Kidney (tissue), 14 donors: ENCODE measurements around the gene BAZ2B. TPM values are rescaled to one million over a fixed set of nuclear protein-coding genes. Genes with fewer than 3 reads are reported as not detected.

ENCODE experiments used
- DNase-seq, 5 donors: peaks; one replicate each; pipeline ENCODE4 v3.0.0-alpha.2; 2013 to 2020
- FAIRE-seq: peaks from 2 replicates; lab custom pipeline; 2012; peaks lifted over from hg19 to GRCh38; lab: Jason Lieb, UNC
- H3K27ac ChIP-seq, 2 donors: one replicate each; pipeline ENCODE4 v1.7.0; 2013; ENCODE audit warnings: low read depth in 2 of 2, low read length in 2 of 2, inconsistent platforms in 1 of 2
- H3K27me3 ChIP-seq: one replicate; pipeline ENCODE4 v1.7.1; 2013; ENCODE audit warnings: low read length, inconsistent platforms; ENCODE audit not compliant: control insufficient read depth, insufficient read depth
- H3K36me3 ChIP-seq, 3 donors: one replicate each; pipeline versions ENCODE4 v1.7.0 to v1.7.1; 2013; ENCODE audit warnings: low read length in 3 of 3, control low read depth in 1 of 3, inconsistent platforms in 1 of 3; ENCODE audit not compliant: insufficient read depth in 3 of 3, control insufficient read depth in 2 of 3
- H3K4me1 ChIP-seq, 3 donors: one replicate each; pipeline versions ENCODE4 v1.7.0 to v1.7.1; 2013; ENCODE audit warnings: low read length in 3 of 3, inconsistent platforms in 1 of 3, low read depth in 1 of 3; ENCODE audit not compliant: control insufficient read depth in 2 of 3, insufficient read depth in 2 of 3
- H3K4me3 ChIP-seq, 3 donors: one replicate each; pipeline versions ENCODE4 v1.7.0 to v1.8.1; 2013; ENCODE audit warnings: low read length in 3 of 3, control low read depth in 1 of 3, inconsistent platforms in 1 of 3
- H3K9ac ChIP-seq, 3 donors: one replicate each; pipeline versions ENCODE4 v1.7.0 to v1.7.1; 2013; ENCODE audit warnings: low read length in 3 of 3, control low read depth in 1 of 3, inconsistent platforms in 1 of 3
- H3K9me3 ChIP-seq, 3 donors: one replicate each; pipeline versions ENCODE4 v1.7.0 to v1.7.1; 2013; ENCODE audit warnings: low read length in 3 of 3, control low read depth in 1 of 3, inconsistent platforms in 1 of 3; ENCODE audit not compliant: control insufficient read depth in 2 of 3, insufficient read depth in 1 of 3
- intact Hi-C: fragments of 100-400 bp; cut with DNase I; formaldehyde crosslinking; loops from one replicate; pipeline ENCODE4 v1.11.1; 2022
- polyA plus RNA-seq: library from polyadenylated mRNA; stranded (reverse); fragments of 350-450 nt; fragmentation: Illumina TruSeq; extraction: RNeasy Lipid Tissue Mini Kit (QIAGEN cat#74804); gene quantifications from one replicate; pipeline ENCODE4 v1.2.3, GENCODE V29; 2014; ENCODE audit warnings: low read depth, low replicate concordance; ENCODE audit not compliant: insufficient read depth
- total RNA-seq: library from RNA; stranded (reverse); fragmentation: NEBNext Ultra II Directional; extraction: Animal tissue kit (Norgen Biotek cat#: 25700); gene quantifications from one replicate; pipeline ENCODE4 v1.2.1, GENCODE V29; 2021
- TF ChIP-seq, protein P1 (sequence below): IDR thresholded peaks from 3 replicates; pipeline ENCODE4 v1.5.1; 2012; ENCODE audit warnings: mild to moderate bottlenecking, moderate library complexity, borderline replicate concordance; ENCODE audit not compliant: insufficient read depth; ENCODE audit errors: extremely low read depth
- donor health status: control.
- donor health status: control.
- donor health status: control.
- donor health status: control.
- donor health status: control.
- donor health status: DM: yes; HTN: yes; CAD: no.
- donor health status: Normal renal cell carcinoma (clear cell type).

Gene BAZ2B
- total and polyA plus RNA-seq, 2 donors from 2014 or later = 5.1 to 87.3 TPM

DNA sequence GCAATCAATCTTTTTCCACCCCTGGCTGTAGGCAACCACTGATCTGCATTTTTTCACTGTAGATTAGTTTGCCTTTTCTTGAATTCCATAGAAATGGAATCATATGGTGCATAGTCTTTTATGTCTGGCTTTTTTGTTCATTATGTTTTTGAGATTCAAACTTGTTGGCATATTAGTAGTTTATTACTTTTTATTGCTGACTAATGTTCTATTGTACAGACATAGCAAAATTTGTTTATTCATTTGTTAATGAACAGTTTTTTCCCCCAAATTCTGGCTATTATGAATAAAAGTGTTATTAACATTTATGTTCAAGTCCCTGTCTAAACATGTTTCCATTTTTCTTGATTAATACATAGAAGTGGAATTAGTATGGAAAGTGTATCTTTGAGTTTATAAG, 308.4 kb downstream of the BAZ2B start:
- intact Hi-C loops = no loop called here
- Histone ChIP-seq H3K27ac (no peak overlapping the region), H3K9me3 (no peaks in the 10 kb centered on the region), H3K9ac (no peak overlapping the region), H3K4me1 (no peaks in the 10 kb centered on the region), H3K27me3 (no peaks in the 10 kb centered on the region), H3K4me3 (no peak overlapping the region), H3K36me3 (no peaks in the 10 kb centered on the region)
- DNase-seq (no peak), FAIRE-seq (no peak)
- TF ChIP-seq, protein P1, sequence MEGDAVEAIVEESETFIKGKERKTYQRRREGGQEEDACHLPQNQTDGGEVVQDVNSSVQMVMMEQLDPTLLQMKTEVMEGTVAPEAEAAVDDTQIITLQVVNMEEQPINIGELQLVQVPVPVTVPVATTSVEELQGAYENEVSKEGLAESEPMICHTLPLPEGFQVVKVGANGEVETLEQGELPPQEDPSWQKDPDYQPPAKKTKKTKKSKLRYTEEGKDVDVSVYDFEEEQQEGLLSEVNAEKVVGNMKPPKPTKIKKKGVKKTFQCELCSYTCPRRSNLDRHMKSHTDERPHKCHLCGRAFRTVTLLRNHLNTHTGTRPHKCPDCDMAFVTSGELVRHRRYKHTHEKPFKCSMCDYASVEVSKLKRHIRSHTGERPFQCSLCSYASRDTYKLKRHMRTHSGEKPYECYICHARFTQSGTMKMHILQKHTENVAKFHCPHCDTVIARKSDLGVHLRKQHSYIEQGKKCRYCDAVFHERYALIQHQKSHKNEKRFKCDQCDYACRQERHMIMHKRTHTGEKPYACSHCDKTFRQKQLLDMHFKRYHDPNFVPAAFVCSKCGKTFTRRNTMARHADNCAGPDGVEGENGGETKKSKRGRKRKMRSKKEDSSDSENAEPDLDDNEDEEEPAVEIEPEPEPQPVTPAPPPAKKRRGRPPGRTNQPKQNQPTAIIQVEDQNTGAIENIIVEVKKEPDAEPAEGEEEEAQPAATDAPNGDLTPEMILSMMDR = no peak

DNA sequence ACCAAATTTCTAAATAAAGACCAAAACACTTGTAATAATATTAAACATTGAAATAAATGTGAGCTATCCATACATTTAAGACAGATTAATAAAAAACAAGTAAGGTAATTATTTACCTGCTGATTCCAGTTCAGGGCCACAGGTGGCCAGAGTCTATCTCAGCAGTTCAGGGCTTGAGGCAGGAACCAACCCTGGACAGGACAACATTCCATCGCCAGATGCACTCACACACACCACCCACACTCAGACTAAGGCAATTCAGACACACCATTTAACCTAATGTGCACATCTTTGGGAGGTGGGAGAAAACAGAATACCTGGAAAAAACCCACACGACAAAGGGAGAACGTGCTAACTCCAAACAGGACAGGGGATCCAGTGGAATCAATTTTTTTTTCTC, 315.8 kb downstream of the BAZ2B start:
- TF ChIP-seq, protein P1 = no peak
- peak in 1 of 5 donors; percentile 12 for DNase-seq
- no peaks in the 10 kb centered on the region for H3K27me3 ChIP-seq
- no peaks in the 10 kb centered on the region for H3K9me3 ChIP-seq
- no peak overlapping the region for H3K9ac ChIP-seq
- peaks cover 0 to 3% (median 2%) of the 10 kb centered on the region in 3 donors for H3K4me1 ChIP-seq
- intact Hi-C loops = no loop called here
- no peaks in the 10 kb centered on the region for H3K36me3 ChIP-seq
- no peak overlapping the region for H3K27ac ChIP-seq
- no peak for FAIRE-seq
- H3K4me3 ChIP-seq = peak overlapping the region in 1 of 3 donors; percentile 36

DNA sequence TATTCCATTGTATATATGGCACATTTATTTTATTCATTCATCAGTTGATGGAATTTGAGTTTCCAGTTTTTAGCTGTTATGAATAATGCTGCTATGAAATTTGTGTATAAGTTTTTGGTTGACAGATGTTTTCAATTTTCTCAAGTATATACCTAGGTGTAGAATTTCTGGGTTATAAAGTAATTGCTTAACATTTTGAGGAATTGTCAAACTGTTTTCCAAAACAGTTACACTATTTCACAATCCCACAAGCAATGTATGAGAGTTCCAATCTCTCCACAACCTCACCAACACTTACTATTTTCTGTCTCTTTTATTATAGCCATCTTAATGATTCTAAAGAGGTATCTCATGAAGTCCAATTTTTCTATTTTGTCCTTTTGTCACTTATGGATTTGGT, 317.4 kb downstream of the BAZ2B start:
- Histone ChIP-seq H3K9me3 (no peaks in the 10 kb centered on the region), H3K27me3 (no peaks in the 10 kb centered on the region), H3K36me3 (no peaks in the 10 kb centered on the region), H3K27ac (no peak overlapping the region), H3K4me1 (peaks cover 0 to 3% (median 2%) of the 10 kb centered on the region in 3 donors), H3K9ac (no peak overlapping the region), H3K4me3 (no peak overlapping the region)
- intact Hi-C loops = no loop called here
- FAIRE-seq (no peak), DNase-seq (no peak)
- TF ChIP-seq, protein P1 = no peak

DNA sequence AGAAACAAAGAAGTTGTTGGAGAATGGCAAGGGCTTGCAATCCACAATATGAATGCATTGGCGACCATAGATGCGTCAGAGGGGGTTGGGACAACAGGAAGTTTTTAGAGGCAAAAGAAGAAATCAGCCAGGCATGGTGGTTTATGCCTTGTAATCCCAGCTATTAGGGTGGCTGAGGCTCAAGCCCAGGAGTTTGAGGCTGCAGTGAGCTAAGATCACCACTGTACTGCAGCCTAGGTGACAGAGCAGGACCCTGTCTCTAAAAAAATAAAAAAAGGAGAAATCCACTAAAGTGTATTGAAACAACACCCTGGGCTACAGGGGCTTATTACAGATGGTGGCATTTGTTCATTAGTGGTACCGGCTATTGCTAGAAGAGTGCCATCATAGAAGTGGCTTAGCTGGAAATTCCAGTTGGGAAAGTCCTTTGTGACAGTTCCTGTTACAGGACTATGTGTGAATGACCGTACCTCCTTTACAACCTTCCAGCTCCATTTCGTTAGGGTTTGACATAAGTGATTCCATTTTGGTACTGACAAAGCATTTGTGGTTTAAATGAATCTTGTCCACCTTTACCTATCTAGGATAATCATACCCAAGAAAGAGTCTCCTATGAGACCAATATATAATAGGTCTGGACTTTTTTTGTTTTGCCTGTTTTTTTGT, 319.2 kb downstream of the BAZ2B start:
- no peak overlapping the region for H3K4me3 ChIP-seq
- no peak for DNase-seq
- FAIRE-seq = no peak
- no peaks in the 10 kb centered on the region for H3K27me3 ChIP-seq
- no peak overlapping the region for H3K9ac ChIP-seq
- H3K9me3 ChIP-seq = no peaks in the 10 kb centered on the region
- no peaks in the 10 kb centered on the region for H3K36me3 ChIP-seq
- intact Hi-C loops = no loop called here
- H3K4me1 ChIP-seq = peaks cover 0 to 3% (median 2%) of the 10 kb centered on the region in 3 donors
- no peak overlapping the region for H3K27ac ChIP-seq
- TF ChIP-seq, protein P1 = no peak
